Bronchial epithelial cell (primary cell): ENCODE measurements around the gene FGGY. TPM values are rescaled to one million over a fixed set of nuclear protein-coding genes. Genes with fewer than 3 reads are reported as not detected.
A peak's percentile ranks its signal among the peaks of the same experiment; 100 is the strongest.

Experiments
- DNase-seq: peaks from one replicate; pipeline ENCODE4 v3.0.0-alpha.2; 2010; ENCODE audit warnings: low read depth
- FAIRE-seq: peaks from 2 replicates; lab custom pipeline; 2011; peaks lifted over from hg19 to GRCh38; lab: Jason Lieb, UNC
- H3K27me3 ChIP-seq: 2 replicates; pipeline ENCODE4 v1.5.1; 2011; ENCODE audit warnings: low read length; ENCODE audit not compliant: control insufficient read depth, insufficient read depth
- H3K36me3 ChIP-seq: 2 replicates; pipeline ENCODE4 v1.5.1; 2011; ENCODE audit warnings: low read length; ENCODE audit not compliant: control insufficient read depth, insufficient read depth
- H3K4me3 ChIP-seq: 2 replicates; pipeline ENCODE4 v1.5.1; 2011; ENCODE audit warnings: mild to moderate bottlenecking, low read depth, low read length, control low read depth
- total RNA-seq: library from RNA; depleted of rRNA; stranded (reverse); fragments of >200 nt; gene quantifications from 2 replicates; pipeline ENCODE4 v1.2.1, GENCODE V29; 2014
- TF ChIP-seq, protein P1 (sequence below): IDR thresholded peaks from 2 replicates; pipeline ENCODE4 v1.5.1; 2011; ENCODE audit warnings: mild to moderate bottlenecking, moderate library complexity, low read length, control low read depth, inconsistent platforms; ENCODE audit not compliant: insufficient read depth, severe bottlenecking

FGGY gene
- total RNA-seq, 1 donor from 2014 or later, result 20.0 TPM

DNA sequence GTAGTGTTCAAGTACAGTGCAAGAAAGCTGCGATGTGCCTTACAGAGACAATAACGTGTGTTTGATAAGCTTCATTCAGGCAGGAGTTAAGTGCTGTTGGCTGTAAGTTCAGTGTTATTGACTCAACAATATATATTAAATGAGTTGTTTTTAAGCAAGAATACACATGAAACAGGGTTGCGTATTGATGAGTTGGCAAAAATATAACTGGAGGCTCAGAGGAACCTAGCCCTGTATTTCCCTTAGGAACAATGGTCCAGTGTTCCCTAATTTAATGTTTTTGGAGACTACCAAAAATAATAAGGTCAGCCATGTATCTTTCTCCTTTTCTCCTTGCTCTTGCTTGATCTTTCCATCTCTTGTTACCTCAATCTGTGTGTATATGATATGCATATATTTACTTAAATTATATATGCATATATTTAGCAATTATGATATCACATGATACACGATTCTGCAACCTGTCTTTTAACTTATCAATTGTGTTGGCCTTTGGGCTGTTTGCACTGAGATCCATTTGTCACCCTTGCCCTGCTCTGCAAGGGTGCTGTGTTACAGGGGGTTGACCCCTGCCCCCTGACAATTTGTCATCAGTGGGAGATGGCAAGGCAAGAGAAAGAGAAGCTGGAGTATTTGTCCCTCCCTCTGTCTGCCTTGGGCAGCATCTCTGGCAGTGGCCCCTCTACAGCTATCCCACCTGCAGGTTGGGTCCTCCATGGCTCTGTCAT lies 109.7 kb downstream of the FGGY start:
- TF ChIP-seq, protein P1, sequence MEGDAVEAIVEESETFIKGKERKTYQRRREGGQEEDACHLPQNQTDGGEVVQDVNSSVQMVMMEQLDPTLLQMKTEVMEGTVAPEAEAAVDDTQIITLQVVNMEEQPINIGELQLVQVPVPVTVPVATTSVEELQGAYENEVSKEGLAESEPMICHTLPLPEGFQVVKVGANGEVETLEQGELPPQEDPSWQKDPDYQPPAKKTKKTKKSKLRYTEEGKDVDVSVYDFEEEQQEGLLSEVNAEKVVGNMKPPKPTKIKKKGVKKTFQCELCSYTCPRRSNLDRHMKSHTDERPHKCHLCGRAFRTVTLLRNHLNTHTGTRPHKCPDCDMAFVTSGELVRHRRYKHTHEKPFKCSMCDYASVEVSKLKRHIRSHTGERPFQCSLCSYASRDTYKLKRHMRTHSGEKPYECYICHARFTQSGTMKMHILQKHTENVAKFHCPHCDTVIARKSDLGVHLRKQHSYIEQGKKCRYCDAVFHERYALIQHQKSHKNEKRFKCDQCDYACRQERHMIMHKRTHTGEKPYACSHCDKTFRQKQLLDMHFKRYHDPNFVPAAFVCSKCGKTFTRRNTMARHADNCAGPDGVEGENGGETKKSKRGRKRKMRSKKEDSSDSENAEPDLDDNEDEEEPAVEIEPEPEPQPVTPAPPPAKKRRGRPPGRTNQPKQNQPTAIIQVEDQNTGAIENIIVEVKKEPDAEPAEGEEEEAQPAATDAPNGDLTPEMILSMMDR, result no peak
- DNase-seq (no peak), FAIRE-seq (no peak)
- H3K36me3 ChIP-seq, result no peaks in the 10 kb centered on the region
- H3K4me3 ChIP-seq, result no peak overlapping the region
- no peaks in the 10 kb centered on the region for H3K27me3 ChIP-seq

DNA sequence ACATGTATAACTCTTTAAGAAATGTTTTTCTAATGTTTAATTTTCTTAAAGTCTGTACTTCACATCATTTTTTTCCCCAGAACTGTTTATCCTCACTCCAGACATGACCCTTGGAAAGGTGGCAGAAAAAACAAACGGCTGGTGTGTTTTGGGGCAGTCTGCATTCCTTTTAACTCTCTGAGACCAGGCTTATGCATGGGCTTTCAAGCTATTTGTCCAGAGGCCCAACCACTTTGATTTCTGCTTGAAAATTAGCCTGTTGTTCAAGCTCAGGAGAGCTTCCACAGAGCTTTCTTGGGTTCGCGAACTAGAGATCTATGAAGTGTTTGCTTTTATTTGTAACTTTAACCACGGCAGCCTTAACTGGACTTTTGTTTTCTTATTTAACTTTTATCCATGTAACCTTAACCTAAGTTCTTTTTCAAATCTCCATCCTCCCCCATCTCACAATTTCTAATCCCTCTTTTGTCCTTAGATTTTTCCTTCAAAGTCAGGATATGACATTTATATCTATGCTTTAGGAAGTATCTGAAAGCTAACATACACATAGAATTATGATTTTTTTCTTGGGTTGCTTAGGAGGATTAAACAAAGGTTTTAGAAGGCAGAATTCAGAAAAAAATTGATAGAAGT lies 111.8 kb downstream of the FGGY start:
- no peak overlapping the region for H3K4me3 ChIP-seq
- FAIRE-seq, result no peak
- H3K27me3 ChIP-seq, result no peaks in the 10 kb centered on the region
- TF ChIP-seq, protein P1, result no peak
- no peaks in the 10 kb centered on the region for H3K36me3 ChIP-seq
- DNase-seq, result no peak

DNA sequence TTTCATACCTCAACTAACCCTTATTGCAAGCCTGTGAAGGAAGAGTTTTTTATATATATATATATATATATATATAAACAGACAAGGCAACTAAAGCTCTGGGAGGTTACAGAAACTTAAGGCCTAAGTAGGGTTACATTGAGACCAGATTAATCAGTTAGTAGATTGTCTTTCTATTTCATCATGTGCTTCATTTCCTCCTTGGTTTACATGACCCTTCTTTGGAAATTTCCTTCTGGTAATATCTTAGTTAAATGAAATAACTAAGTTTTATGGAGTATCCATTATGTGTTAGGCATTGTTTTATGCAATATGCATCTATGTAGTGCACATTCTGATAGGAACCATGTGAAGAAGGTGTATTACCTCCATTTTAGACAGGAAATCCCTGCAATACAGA lies 112.7 kb downstream of the FGGY start:
- TF ChIP-seq, protein P1, result no peak
- FAIRE-seq, result no peak

DNA sequence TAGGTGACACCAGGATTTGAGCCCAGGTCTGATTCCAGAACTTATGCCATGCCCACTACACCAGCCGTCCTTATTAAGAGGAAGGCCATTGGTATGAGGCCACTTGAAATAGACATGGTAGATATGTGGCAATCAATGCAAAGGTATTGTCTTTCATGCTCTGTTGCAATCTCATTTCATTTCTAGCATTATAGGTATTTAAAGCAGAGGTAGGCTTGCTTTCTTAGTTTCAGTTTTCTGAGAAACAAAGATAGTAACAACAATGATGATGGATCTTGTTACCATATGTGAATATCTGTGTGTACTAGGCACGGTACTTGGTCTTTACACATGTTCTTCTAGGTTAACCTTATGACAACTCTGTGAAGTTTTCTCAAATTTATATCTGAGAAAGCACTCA lies 113.1 kb downstream of the FGGY start:
- FAIRE-seq (no peak), DNase-seq (peak; percentile 26)
- Histone ChIP-seq H3K36me3 (no peaks in the 10 kb centered on the region), H3K27me3 (no peaks in the 10 kb centered on the region), H3K4me3 (no peak overlapping the region)
- TF ChIP-seq, protein P1, result no peak

More for the DNA sequence above, 112.7 kb downstream of the FGGY start:
- H3K27me3 ChIP-seq, result no peaks in the 10 kb centered on the region
- H3K4me3 ChIP-seq, result no peak overlapping the region
- no peaks in the 10 kb centered on the region for H3K36me3 ChIP-seq
- no peak for DNase-seq

DNA sequence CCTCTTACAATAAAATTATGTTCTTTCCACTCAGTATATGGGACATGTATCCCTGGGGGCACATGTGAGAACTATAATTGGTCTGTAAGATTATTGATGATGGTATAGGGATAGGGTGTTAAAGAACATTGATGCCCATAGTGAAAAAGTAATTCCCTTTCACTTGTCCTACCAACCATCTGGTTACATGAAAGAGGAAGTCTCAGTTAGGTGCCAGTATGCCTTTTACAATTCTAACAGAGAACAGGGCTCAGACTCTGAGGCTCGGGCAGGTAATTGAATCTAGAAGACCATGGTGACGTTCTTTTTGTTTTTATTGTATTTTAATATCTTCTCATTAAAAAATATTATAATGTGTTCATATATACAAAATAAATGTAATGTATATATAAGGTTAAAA lies 113.6 kb downstream of the FGGY start:
- Histone ChIP-seq H3K36me3 (no peaks in the 10 kb centered on the region), H3K27me3 (no peaks in the 10 kb centered on the region), H3K4me3 (no peak overlapping the region)
- DNase-seq (no peak), FAIRE-seq (no peak)
- TF ChIP-seq, protein P1, result no peak
